Left ventricle myocardium inferior (tissue), 1 donor: ENCODE measurements around the gene SYCP2L. TPM values are rescaled to one million over a fixed set of nuclear protein-coding genes. Genes with fewer than 3 reads are reported as not detected.

Experiments
- DNase-seq: peaks from one replicate; pipeline ENCODE4 v3.0.0-alpha.2; 2020
- H3K27ac ChIP-seq: fragments of 200-600 bp; replicated peaks from 2 replicates; pipeline ENCODE4 v1.8.0; 2021
- H3K27me3 ChIP-seq: fragments of 200-600 bp; 2 replicates; pipeline ENCODE4 v1.8.0; 2021; ENCODE audit warnings: low read depth
- H3K36me3 ChIP-seq: fragments of 200-600 bp; 2 replicates; pipeline ENCODE4 v1.8.0; 2021
- H3K4me1 ChIP-seq: fragments of 200-600 bp; 2 replicates; pipeline ENCODE4 v1.8.0; 2021
- H3K4me3 ChIP-seq: fragments of 200-600 bp; 2 replicates; pipeline ENCODE4 v1.8.0; 2021; ENCODE audit warnings: mild to moderate bottlenecking, moderate library complexity
- H3K9me3 ChIP-seq: fragments of 200-600 bp; replicated peaks from 2 replicates; pipeline ENCODE4 v1.8.0; 2021
- CTCF ChIP-seq: fragments of 200-600 bp; IDR thresholded peaks from 2 replicates; pipeline ENCODE4 v1.8.0; 2021; ENCODE audit warnings: antibody characterized with exemption, mild to moderate bottlenecking, borderline replicate concordance
- intact Hi-C: fragments of 100-400 bp; cut with micrococcal nuclease; formaldehyde crosslinking; loops from one replicate; pipeline ENCODE4 v1.11.0; 2022
- total RNA-seq: library from RNA; stranded (reverse); fragmentation: NEBNext Ultra II Directional; extraction: Animal tissue kit (Norgen Biotek cat#: 25700); gene quantifications from one replicate; pipeline ENCODE4 v1.2.1, GENCODE V29; 2021
- donor health status: DM: no; HTN: yes; CAD: no; lungs with severe emphysema.

Gene SYCP2L
- total RNA-seq, 1 donor from 2014 or later: 0.33 TPM

GRCh38 chr6:10961837-10962236 lies 75.0 kb downstream of the SYCP2L start:
- H3K4me3 ChIP-seq: no peak overlapping the region
- DNase-seq: no peak
- no peaks in the 10 kb centered on the region for H3K27me3 ChIP-seq
- H3K36me3 ChIP-seq: peaks cover 10% of the 10 kb centered on the region
- intact Hi-C loops: no loop called here
- no peak for TF ChIP-seq CTCF
- H3K9me3 ChIP-seq: peaks cover 18% of the 10 kb centered on the region
- H3K27ac ChIP-seq: no peak overlapping the region
- no peaks in the 10 kb centered on the region for H3K4me1 ChIP-seq

- TF ChIP-seq CTCF: no peak
- intact Hi-C loops: no loop called here
Observed at GRCh38 chr6:10962673-10963072, 75.8 kb downstream of the SYCP2L start.

GRCh38 chr6:10963113-10963512 lies 76.3 kb downstream of the SYCP2L start:
- H3K4me3 ChIP-seq: no peak overlapping the region
- no peak for DNase-seq
- no peaks in the 10 kb centered on the region for H3K27me3 ChIP-seq
- peaks cover 26% of the 10 kb centered on the region for H3K9me3 ChIP-seq
- H3K27ac ChIP-seq: no peak overlapping the region
- intact Hi-C loops: no loop called here
- TF ChIP-seq CTCF: no peak
- H3K36me3 ChIP-seq: peaks cover 10% of the 10 kb centered on the region
- no peaks in the 10 kb centered on the region for H3K4me1 ChIP-seq

More at GRCh38 chr6:10962673-10963072, 75.8 kb downstream of the SYCP2L start:
- no peaks in the 10 kb centered on the region for H3K4me1 ChIP-seq
- peaks cover 10% of the 10 kb centered on the region for H3K36me3 ChIP-seq
- H3K27me3 ChIP-seq: no peaks in the 10 kb centered on the region
- DNase-seq: no peak
- H3K4me3 ChIP-seq: no peak overlapping the region
- H3K27ac ChIP-seq: no peak overlapping the region
- peaks cover 24% of the 10 kb centered on the region for H3K9me3 ChIP-seq

GRCh38 chr6:10964684-10965083 lies 77.8 kb downstream of the SYCP2L start:
- no peak for TF ChIP-seq CTCF
- DNase-seq: no peak
- Histone ChIP-seq H3K36me3 (peaks cover 10% of the 10 kb centered on the region), H3K4me1 (no peaks in the 10 kb centered on the region), H3K27ac (no peak overlapping the region), H3K9me3 (peaks cover 26% of the 10 kb centered on the region), H3K27me3 (no peaks in the 10 kb centered on the region), H3K4me3 (no peak overlapping the region)
- intact Hi-C loops: no loop called here

GRCh38 chr6:10968776-10969175 lies 81.9 kb downstream of the SYCP2L start:
- Histone ChIP-seq H3K27ac (no peak overlapping the region), H3K4me3 (no peak overlapping the region), H3K27me3 (no peaks in the 10 kb centered on the region), H3K36me3 (peaks cover 10% of the 10 kb centered on the region), H3K4me1 (no peaks in the 10 kb centered on the region), H3K9me3 (peaks cover 26% of the 10 kb centered on the region)
- DNase-seq: no peak
- intact Hi-C loops: no loop called here
- no peak for TF ChIP-seq CTCF

- intact Hi-C loops: no loop called here
- no peak overlapping the region for H3K4me3 ChIP-seq
- H3K27ac ChIP-seq: no peak overlapping the region
- peaks cover 9% of the 10 kb centered on the region for H3K36me3 ChIP-seq
- TF ChIP-seq CTCF: no peak
- peaks cover 19% of the 10 kb centered on the region for H3K9me3 ChIP-seq
- DNase-seq: no peak
- H3K27me3 ChIP-seq: no peaks in the 10 kb centered on the region
- no peaks in the 10 kb centered on the region for H3K4me1 ChIP-seq
Observed at GRCh38 chr6:10970731-10971130, 83.9 kb downstream of the SYCP2L start.
